NB4 (cell line): ENCODE data around the gene ZNF324.

ENCODE experiments used
- DNase-seq: peaks from one replicate; pipeline ENCODE4 v3.0.0; 2010; ENCODE audit warnings: low read depth
- H3K4me3 ChIP-seq: one replicate; pipeline ENCODE4 v1.5.1; 2011; ENCODE audit warnings: mild to moderate bottlenecking, low read depth, low read length, moderate library complexity
- CTCF ChIP-seq: IDR thresholded peaks from one replicate; pipeline ENCODE4 v1.5.1; 2012; ENCODE audit warnings: low read depth, low read length
- MAX ChIP-seq: IDR thresholded peaks from 2 replicates; pipeline ENCODE4 v1.6.1; 2011; ENCODE audit warnings: low read depth, low read length
- MYC ChIP-seq: IDR thresholded peaks from 2 replicates; pipeline ENCODE4 v1.6.1; 2011; ENCODE audit warnings: low read depth, low read length
- POLR2A ChIP-seq: IDR thresholded peaks from 2 replicates; pipeline ENCODE4 v1.6.1; 2011; ENCODE audit warnings: mild to moderate bottlenecking; ENCODE audit not compliant: insufficient read length; ENCODE audit errors: extremely low read depth

Gene ZNF324

GRCh38 chr19:58518256-58519086 lies 51.6 kb downstream of the ZNF324 start:
- DNase-seq = peak; percentile 72
- H3K4me3 ChIP-seq = peak overlapping the region; percentile 83
- TF ChIP-seq CTCF = no peak

- DNase-seq = peak; percentile 85
- peak; percentile 67 for TF ChIP-seq CTCF
- TF ChIP-seq MYC = no peak
- TF ChIP-seq MAX = no peak
- no peak for TF ChIP-seq POLR2A
- H3K4me3 ChIP-seq = peak overlapping the region; percentile 83
Measured at GRCh38 chr19:58519087-58519354, 52.1 kb downstream of the ZNF324 start.

- TF ChIP-seq POLR2A (peak; percentile 69), MAX (peak; percentile 65; the same call in 1 of the 2 replicates), CTCF (peak; percentile 59), MYC (peak; percentile 78)
- peak within 1 kb of the TSS; percentile 83 for H3K4me3 ChIP-seq
- DNase-seq = peak; percentile 98
Measured at GRCh38 chr19:58519355-58520256, 52.7 kb downstream of the ZNF324 start, which contains the start of gene ZBTB45. Gene ZBTB45, minus strand, starts transcription at chr19:58519810. Its CDS starts 2,137 bp downstream, at chr19:58517673.

GRCh38 chr19:58520257-58520599 lies 53.3 kb downstream of the ZNF324 start:
- no peak for DNase-seq
- H3K4me3 ChIP-seq = peak overlapping the region; percentile 83
- TF ChIP-seq MYC (no peak), CTCF (no peak), MAX (no peak), POLR2A (no peak)

- peak overlapping the region; percentile 13 for H3K4me3 ChIP-seq
Measured at GRCh38 chr19:58521651-58522050, 54.8 kb downstream of the ZNF324 start.

More at GRCh38 chr19:58521651-58522050, 54.8 kb downstream of the ZNF324 start:
- DNase-seq = no peak
- no peak for TF ChIP-seq CTCF
- TF ChIP-seq POLR2A = no peak
- no peak for TF ChIP-seq MAX
- no peak for TF ChIP-seq MYC
